Measurements from ENCODE around the gene NBEA. TPM values are rescaled to one million over a fixed set of nuclear protein-coding genes. Genes with fewer than 3 reads are reported as not detected.
"Not testable (repeated sequence)": the region's sequence is repeated elsewhere in the genome, so short reads cannot be mapped to it uniquely, and the experiment has no call there.

Gene NBEA
- total RNA-seq, 4 donors from 2014 or later = 1.4 to 14.9 (median 4.1) TPM

GRCh38 chr13:35379663-35380062 is 437.6 kb downstream of the NBEA start:
- DNase-seq = no peak
- Histone ChIP-seq H3K27ac (no peak overlapping the region), H3K9me3 (no peaks in the 10 kb centered on the region), H3K4me3 (no peak overlapping the region), H3K4me1 (no peaks in the 10 kb centered on the region), H3K27me3 (no peaks in the 10 kb centered on the region), H3K36me3 (no peaks in the 10 kb centered on the region)
- TF ChIP-seq POLR2A (IDR thresholded peaks at IDR 0.05) (no peak), CTCF (IDR thresholded peaks at IDR 0.05) (no peak)

DNA sequence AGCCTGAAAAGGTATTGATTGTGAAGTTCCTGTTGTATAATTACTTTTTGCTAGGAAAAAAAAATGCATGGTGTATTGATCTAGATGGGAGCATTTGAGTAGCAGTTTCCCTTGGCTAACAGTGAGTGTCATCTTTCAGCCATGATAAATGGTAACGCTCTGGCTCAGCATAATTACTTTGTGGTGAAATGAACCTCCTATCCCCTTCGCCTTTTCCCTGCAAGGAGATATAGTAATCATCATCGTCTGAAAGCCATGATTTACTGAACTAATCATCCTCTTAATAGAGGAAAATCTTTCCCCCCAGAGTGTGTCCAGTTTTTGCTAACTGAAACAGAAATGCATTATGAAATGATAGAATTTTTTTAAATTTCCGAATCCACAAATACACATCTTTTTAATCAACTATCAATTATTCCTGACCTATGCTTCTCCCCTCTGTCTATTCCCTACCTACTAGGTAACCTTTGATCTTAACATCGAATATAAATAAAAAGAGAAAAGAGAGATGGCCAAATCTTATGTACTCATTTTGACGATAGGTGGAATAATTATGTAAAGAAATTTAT is 445.7 kb downstream of the NBEA start:
- Histone ChIP-seq H3K4me3 (no peak overlapping the region), H3K36me3 (no peaks in the 10 kb centered on the region), H3K27ac (no peak overlapping the region), H3K4me1 (no peaks in the 10 kb centered on the region), H3K9me3 (no peaks in the 10 kb centered on the region), H3K27me3 (no peaks in the 10 kb centered on the region)
- DNase-seq = no peak
- TF ChIP-seq POLR2A (IDR thresholded peaks at IDR 0.05) = no peak

DNA sequence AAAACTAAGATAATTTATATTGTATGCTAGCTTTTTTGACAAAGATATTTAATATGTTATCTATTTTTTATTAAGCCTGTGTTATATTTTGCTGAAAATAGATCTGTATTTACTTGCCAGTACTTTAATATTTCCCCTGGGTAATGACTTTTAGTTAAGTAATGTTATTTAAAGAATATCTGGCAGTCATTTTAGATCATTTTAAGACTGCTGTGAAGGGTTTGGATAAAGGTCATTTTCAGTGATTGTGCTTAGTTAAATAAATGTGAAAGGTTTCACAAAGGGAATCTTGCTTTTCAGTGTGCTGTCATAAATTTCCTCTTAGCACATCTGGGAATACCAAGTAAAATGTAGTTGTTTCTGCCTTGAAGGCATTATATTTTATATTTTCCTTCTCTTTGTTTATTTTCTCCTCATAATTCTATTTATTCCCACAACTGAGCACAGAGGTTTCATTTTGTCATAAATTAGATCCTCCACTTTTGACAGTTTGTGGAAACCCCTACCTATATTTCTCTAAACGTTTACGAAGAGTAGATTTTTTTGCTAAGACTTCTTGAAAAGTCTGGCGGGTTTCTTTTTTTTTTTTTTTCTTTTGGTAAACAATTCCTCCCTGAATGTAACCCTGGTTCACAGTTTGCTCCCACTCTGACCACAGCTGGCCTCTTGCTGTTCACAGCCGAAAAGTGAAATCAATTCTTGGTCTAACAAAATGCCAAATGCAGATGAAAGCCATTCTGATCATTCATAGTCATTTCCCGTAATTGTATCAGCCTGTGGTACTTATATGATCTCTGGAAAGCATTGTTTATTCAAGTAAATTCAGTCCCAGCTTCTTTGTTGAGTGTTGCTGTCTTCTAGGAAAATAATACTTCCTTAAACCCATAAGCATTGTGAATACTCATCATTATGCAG is 446.6 kb downstream of the NBEA start:
- Histone ChIP-seq H3K27me3 (no peaks in the 10 kb centered on the region), H3K36me3 (no peaks in the 10 kb centered on the region), H3K27ac (no peak overlapping the region), H3K4me3 (no peak overlapping the region), H3K9me3 (no peaks in the 10 kb centered on the region), H3K4me1 (no peaks in the 10 kb centered on the region)
- DNase-seq = no peak
- TF ChIP-seq POLR2A (IDR thresholded peaks at IDR 0.05) = no peak
- no peak for TF ChIP-seq CTCF (IDR thresholded peaks at IDR 0.05)

DNA sequence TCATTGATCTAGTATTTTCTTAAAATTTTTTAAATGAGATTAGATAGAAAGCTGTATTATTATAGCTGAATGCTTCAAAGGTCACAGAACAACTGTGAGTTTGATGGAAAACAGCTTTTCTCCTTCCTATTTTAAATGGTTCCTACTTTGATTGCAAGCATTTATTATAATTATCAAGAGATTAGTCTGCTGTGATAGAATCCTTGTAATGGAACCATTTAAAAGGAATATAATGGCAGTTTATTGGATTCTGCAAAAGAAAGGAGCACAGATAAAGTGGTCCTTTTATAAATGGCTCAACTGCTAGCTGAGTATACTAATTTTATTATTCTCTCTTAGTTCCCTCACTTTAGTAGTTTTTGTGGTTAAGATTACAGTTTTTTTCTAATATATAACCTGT is 447.5 kb downstream of the NBEA start:
- no peak for TF ChIP-seq CTCF (IDR thresholded peaks at IDR 0.05)
- no peak for TF ChIP-seq POLR2A (IDR thresholded peaks at IDR 0.05)
- no peak for DNase-seq
- no peaks in the 10 kb centered on the region for H3K36me3 ChIP-seq
- H3K27ac ChIP-seq = no peak overlapping the region
- no peak overlapping the region for H3K4me3 ChIP-seq
- H3K9me3 ChIP-seq = no peaks in the 10 kb centered on the region
- H3K27me3 ChIP-seq = no peaks in the 10 kb centered on the region
- H3K4me1 ChIP-seq = no peaks in the 10 kb centered on the region

GRCh38 chr13:35392768-35393167 is 450.7 kb downstream of the NBEA start:
- Histone ChIP-seq H3K4me1 (no peaks in the 10 kb centered on the region), H3K4me3 (no peak overlapping the region), H3K36me3 (no peaks in the 10 kb centered on the region), H3K27me3 (no peaks in the 10 kb centered on the region), H3K27ac (no peak overlapping the region), H3K9me3 (no peaks in the 10 kb centered on the region)
- TF ChIP-seq CTCF (IDR thresholded peaks at IDR 0.05) (no peak), POLR2A (IDR thresholded peaks at IDR 0.05) (no peak)
- no peak for DNase-seq

- H3K27ac ChIP-seq = no peak overlapping the region
- H3K9me3 ChIP-seq = no peaks in the 10 kb centered on the region
- H3K36me3 ChIP-seq = no peaks in the 10 kb centered on the region
- H3K4me1 ChIP-seq = no peaks in the 10 kb centered on the region
- H3K27me3 ChIP-seq = no peaks in the 10 kb centered on the region
- TF ChIP-seq POLR2A (IDR thresholded peaks at IDR 0.05) = no peak
- TF ChIP-seq CTCF (IDR thresholded peaks at IDR 0.05) = no peak
- no peak overlapping the region for H3K4me3 ChIP-seq
- no peak for DNase-seq
Observed at GRCh38 chr13:35393886-35394285, 451.8 kb downstream of the NBEA start.

- H3K27ac ChIP-seq, H3K36me3 ChIP-seq, H3K4me3 ChIP-seq, H3K4me1 ChIP-seq, DNase-seq, H3K9me3 ChIP-seq, H3K27me3 ChIP-seq: not testable (repeated sequence)
Observed at GRCh38 chr13:35408285-35408684, 466.2 kb downstream of the NBEA start.
